Thymus (tissue), 14 donors: Measurements from ENCODE around the gene NNAT. TPM values are rescaled to one million over a fixed set of nuclear protein-coding genes. Genes with fewer than 3 reads are reported as not detected.
A peak's percentile ranks its signal among the peaks of the same experiment; 100 is the strongest.
"Not testable (repeated sequence)": the region's sequence is repeated elsewhere in the genome, so short reads cannot be mapped to it uniquely, and the experiment has no call there.

ENCODE experiments used
- DNase-seq, 9 donors: peaks; one replicate each; pipeline ENCODE4 v3.0.0-alpha.2; 2013; ENCODE audit warnings: low spot score in 9 of 9, low read depth in 6 of 9, missing footprints in 1 of 9
- H3K27ac ChIP-seq, 2 donors: one replicate each; pipeline ENCODE4 v1.5.1; 2013; ENCODE audit warnings: control low read depth in 1 of 2, low read depth in 1 of 2, low read length in 1 of 2, mild to moderate bottlenecking in 1 of 2, moderate library complexity in 1 of 2
- H3K27me3 ChIP-seq, 2 donors: one replicate each; pipeline ENCODE4 v1.5.1; 2013; ENCODE audit warnings: low read length in 1 of 2; ENCODE audit not compliant: control insufficient read depth in 2 of 2, insufficient read depth in 1 of 2
- H3K36me3 ChIP-seq, 2 donors: one replicate each; pipeline ENCODE4 v1.5.1; 2013; ENCODE audit warnings: low read length in 1 of 2, mild to moderate bottlenecking in 1 of 2, moderate library complexity in 1 of 2; ENCODE audit not compliant: control insufficient read depth in 2 of 2, insufficient read depth in 2 of 2
- H3K4me1 ChIP-seq, 2 donors: one replicate each; pipeline ENCODE4 v1.5.1; 2013; ENCODE audit warnings: low read length in 2 of 2; ENCODE audit not compliant: control insufficient read depth in 2 of 2, insufficient read depth in 2 of 2
- H3K4me3 ChIP-seq, 2 donors: one replicate each; pipeline ENCODE4 v1.5.1; 2013; ENCODE audit warnings: low read length in 2 of 2, control low read depth in 1 of 2, mild to moderate bottlenecking in 1 of 2
- H3K9me3 ChIP-seq, 2 donors: one replicate each; pipeline ENCODE4 v1.5.1; 2013; ENCODE audit warnings: low read length in 1 of 2, mild to moderate bottlenecking in 1 of 2; ENCODE audit not compliant: control insufficient read depth in 2 of 2, insufficient read depth in 1 of 2
- WGBS: extraction: QIAGEN DNeasy Blood & Tissue Kit; methylation state at CpG from one replicate; pipeline ENCODE4 v1.1.7; 2013; 5-methylcytosine and 5-hydroxymethylcytosine counted together
- long read RNA-seq, 10 donors: transcript quantifications; one replicate each; lab custom pipeline, GENCODE V29; 2026
- polyA plus RNA-seq: library from polyadenylated mRNA; stranded (reverse); fragments of 200-250 nt; gene quantifications from one replicate; pipeline ENCODE4 v1.2.3, GENCODE V29; 2013
- total RNA-seq: library from RNA; stranded (reverse); fragments of 120-200 nt; gene quantifications from one replicate; pipeline ENCODE4 v1.2.4, GENCODE V29; 2013
- donor health status: healthy.

The NNAT gene
- total RNA-seq (19.9 TPM), polyA plus RNA-seq (16.1 TPM)
- long read RNA-seq, donor 1, partial matches to known transcripts, result 6 of 7 reads
- long read RNA-seq, donor 1, other reads (novel, unspliced or antisense), result 0 of 7 reads
- long read RNA-seq, donor 2, transcript NNAT-202 (2 exons, 1,222 nt), result major isoform, 9 of 18 reads
- long read RNA-seq, donor 2, transcript NNAT-201 (3 exons, 1,297 nt), result major isoform, 9 of 18 reads
- long read RNA-seq, donor 2, partial matches to known transcripts, result 0 of 18 reads
- long read RNA-seq, donor 2, other reads (novel, unspliced or antisense), result 0 of 18 reads
- long read RNA-seq, donor 3, transcript NNAT-202 (2 exons, 1,222 nt), result major isoform, 7 of 10 reads
- long read RNA-seq, donor 3, partial matches to known transcripts, result 0 of 10 reads
- long read RNA-seq, donor 3, other reads (novel, unspliced or antisense), result 0 of 10 reads
- long read RNA-seq, donor 4, partial matches to known transcripts, result 0 of 4 reads
- long read RNA-seq, donor 4, other reads (novel, unspliced or antisense), result 0 of 4 reads
- long read RNA-seq, donor 5, transcript NNAT-201 (3 exons, 1,297 nt), result major isoform, 23 of 120 reads
- long read RNA-seq, donor 5, transcript NNAT-202 (2 exons, 1,222 nt), result minor isoform, 22 of 120 reads
- long read RNA-seq, donor 5, partial matches to known transcripts, result 75 of 120 reads
- long read RNA-seq, donor 5, other reads (novel, unspliced or antisense), result 0 of 120 reads
- long read RNA-seq, donor 6, transcript NNAT-202 (2 exons, 1,222 nt), result minor isoform, 7 of 15 reads
- long read RNA-seq, donor 6, transcript NNAT-201 (3 exons, 1,297 nt), result major isoform, 8 of 15 reads
- long read RNA-seq, donor 6, partial matches to known transcripts, result 0 of 15 reads
- long read RNA-seq, donor 6, other reads (novel, unspliced or antisense), result 0 of 15 reads
- long read RNA-seq, donor 7, transcript NNAT-202 (2 exons, 1,222 nt), result major isoform, 5 of 42 reads
- long read RNA-seq, donor 7, partial matches to known transcripts, result 0 of 42 reads
- long read RNA-seq, donor 7, other reads (novel, unspliced or antisense), result 34 of 42 reads
- long read RNA-seq, donor 8, partial matches to known transcripts, result 0 of 6 reads
- long read RNA-seq, donor 8, other reads (novel, unspliced or antisense), result 0 of 6 reads
- long read RNA-seq, donor 9, transcript NNAT-201 (3 exons, 1,297 nt), result major isoform, 5 of 6 reads
- long read RNA-seq, donor 9, partial matches to known transcripts, result 0 of 6 reads
- long read RNA-seq, donor 9, other reads (novel, unspliced or antisense), result 0 of 6 reads
- long read RNA-seq, donor 10, transcript NNAT-201 (3 exons, 1,297 nt), result major isoform, 5 of 31 reads
- long read RNA-seq, donor 10, partial matches to known transcripts, result 0 of 31 reads
- long read RNA-seq, donor 10, other reads (novel, unspliced or antisense), result 23 of 31 reads

DNA sequence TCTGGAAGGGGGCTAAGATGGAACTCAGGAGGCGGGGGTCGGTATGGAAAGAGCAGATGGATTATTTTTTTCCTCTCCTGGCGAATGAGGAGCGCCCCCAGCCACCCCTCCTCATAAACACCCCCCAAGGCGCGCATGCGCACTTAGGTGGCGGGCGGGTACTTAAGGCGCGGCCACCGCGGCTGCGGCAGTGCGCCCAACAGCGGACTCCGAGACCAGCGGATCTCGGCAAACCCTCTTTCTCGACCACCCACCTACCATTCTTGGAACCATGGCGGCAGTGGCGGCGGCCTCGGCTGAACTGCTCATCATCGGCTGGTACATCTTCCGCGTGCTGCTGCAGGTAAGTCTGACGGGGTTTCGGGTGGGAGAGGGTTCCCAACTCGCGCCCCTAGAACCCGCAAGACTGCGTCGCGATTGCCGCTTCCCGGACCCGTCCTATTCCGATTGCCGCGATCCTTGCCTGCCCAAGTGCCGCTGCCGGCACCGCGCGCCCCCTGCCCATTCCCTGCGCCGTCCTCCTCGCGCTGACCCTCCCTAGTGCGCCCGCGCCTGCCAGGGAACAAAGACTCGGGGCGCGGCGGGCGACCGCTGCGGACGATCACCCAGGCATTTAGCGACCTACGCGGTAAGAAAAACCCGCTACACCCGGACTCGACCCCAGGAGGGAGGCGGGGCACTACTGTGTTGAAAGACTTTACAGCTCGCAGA lies at the start of gene NNAT:
NNAT (plus strand) TSS at position 190 of the 711 bp plus-strand sequence; CDS start at position 272, 82 bp downstream.
- Histone ChIP-seq H3K9me3 (peaks cover 6 to 15% of the 10 kb centered on the region in 2 donors), H3K27me3 (peaks cover 0 to 35% of the 10 kb centered on the region in 2 donors), H3K27ac (no peak within 1 kb of the TSS), H3K36me3 (peaks cover 5 to 10% of the 10 kb centered on the region in 2 donors), H3K4me1 (peaks cover under 1 to 24% of the 10 kb centered on the region in 2 donors), H3K4me3 (peak within 1 kb of the TSS; percentile 19 to 37)
- WGBS, result 64% methylated on average over 69 of the region's 69 CpGs
- peak in 1 of 9 donors; percentile 36 for DNase-seq

DNA sequence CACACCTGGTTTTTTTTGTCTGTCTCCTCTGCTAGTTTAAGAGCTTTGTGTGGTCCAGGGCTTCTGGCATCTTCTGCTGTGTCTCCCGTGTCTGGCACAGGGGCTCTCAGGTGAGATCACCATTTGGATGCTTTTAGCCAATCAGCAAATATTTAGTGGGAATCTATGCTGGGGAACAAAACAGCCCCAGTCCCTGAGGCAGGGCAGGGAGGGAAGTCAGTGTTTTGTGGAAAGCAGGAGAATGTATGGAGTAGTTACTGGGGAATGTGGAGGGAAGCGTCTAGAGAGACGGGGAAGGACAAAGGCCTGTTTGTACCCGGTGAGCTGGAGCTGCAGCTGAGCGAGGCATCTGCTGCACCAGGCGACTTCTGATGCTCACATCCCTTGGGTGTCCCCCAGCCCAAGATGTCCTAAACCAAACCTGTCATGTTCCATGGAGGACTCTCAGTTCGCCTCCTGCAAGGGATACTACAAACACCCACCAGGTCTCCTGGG lies 49.3 kb upstream of the NNAT start:
- no peak for DNase-seq
- peaks cover 0 to 7% of the 10 kb centered on the region in 2 donors for H3K27me3 ChIP-seq
- H3K9me3 ChIP-seq, result no peaks in the 10 kb centered on the region
- H3K27ac ChIP-seq, result no peak overlapping the region
- H3K36me3 ChIP-seq, result no peaks in the 10 kb centered on the region
- 93% methylated on average over 7 of the region's 7 CpGs for WGBS
- no peak overlapping the region for H3K4me3 ChIP-seq
- no peaks in the 10 kb centered on the region for H3K4me1 ChIP-seq

GRCh38 chr20:37472435-37472834 lies 48.6 kb upstream of the NNAT start:
- H3K36me3 ChIP-seq, H3K4me3 ChIP-seq, H3K4me1 ChIP-seq, DNase-seq, H3K9me3 ChIP-seq, H3K27me3 ChIP-seq, H3K27ac ChIP-seq: not testable (repeated sequence)
- 89% methylated on average over 6 of the region's 6 CpGs for WGBS

DNA sequence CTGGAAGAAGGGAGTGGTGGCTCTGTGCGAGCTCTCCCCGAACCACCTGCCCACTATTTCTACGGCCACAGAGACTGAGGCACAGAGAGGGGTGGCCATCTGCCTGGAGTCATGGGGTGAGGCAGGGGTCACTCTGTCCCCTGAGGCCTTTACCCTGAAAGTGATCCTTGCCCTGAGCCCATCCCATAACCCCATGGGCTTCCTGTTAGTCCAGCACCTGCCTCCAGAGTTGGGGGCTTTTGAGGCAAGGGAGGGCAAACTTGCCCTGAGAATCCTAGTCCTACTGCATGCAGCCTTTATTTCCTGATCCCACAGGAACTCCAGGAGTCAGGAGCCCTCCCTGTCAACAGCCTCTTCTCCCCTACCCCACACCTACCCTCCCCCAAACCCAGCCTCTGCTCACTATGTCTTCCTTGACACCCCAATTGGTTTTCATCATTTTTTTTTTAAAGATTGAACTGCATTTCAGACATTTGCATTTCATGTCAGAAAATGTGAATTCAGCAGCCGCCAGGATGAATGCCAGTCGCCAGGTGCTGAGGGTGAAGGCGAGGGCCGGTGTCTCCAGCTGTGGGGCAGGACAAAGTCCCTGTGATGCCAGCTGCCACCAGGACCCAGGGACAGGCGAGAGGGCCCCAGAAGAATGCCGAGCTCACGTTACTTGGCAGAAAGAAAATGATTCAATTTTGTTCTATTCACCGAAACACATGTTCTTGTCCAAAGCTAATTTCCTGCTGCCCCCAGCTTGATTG lies 47.6 kb upstream of the NNAT start:
- H3K4me3 ChIP-seq, result no peak overlapping the region
- H3K9me3 ChIP-seq, result no peaks in the 10 kb centered on the region
- 94% methylated on average over 11 of the region's 11 CpGs for whole genome bisulfite sequencing
- H3K4me1 ChIP-seq, result no peaks in the 10 kb centered on the region
- no peaks in the 10 kb centered on the region for H3K36me3 ChIP-seq
- DNase-seq, result no peak
- no peak overlapping the region for H3K27ac ChIP-seq
- peaks cover 0 to 11% of the 10 kb centered on the region in 2 donors for H3K27me3 ChIP-seq

DNA sequence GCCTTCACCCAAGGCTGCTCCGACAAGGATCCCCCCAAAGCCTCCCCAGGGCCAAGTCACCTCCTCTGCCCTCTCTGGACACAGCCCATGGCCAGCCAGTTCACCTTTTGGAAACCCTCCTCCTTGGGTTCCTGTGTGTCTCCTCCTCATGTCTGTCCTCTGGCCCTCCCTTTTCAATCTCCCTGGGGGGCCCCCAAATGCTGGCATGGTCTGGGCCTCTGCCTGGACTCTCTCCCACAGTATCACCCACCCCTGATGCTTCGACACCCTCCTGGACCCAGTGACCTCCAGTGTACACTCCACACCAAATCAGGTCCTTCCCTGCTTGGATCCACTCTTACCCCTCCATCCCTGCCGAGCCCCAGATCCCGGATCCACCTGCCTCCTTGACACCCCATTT lies 46.7 kb upstream of the NNAT start:
- Histone ChIP-seq H3K4me1 (no peaks in the 10 kb centered on the region), H3K36me3 (no peaks in the 10 kb centered on the region), H3K4me3 (no peak overlapping the region), H3K27me3 (peaks cover 0 to 11% of the 10 kb centered on the region in 2 donors), H3K9me3 (no peaks in the 10 kb centered on the region), H3K27ac (no peak overlapping the region)
- 90% methylated on average over 4 of the region's 4 CpGs for WGBS
- DNase-seq, result no peak

GRCh38 chr20:37475252-37475651 lies 45.8 kb upstream of the NNAT start:
- H3K4me3 ChIP-seq, result no peak overlapping the region
- H3K9me3 ChIP-seq, result no peaks in the 10 kb centered on the region
- no peaks in the 10 kb centered on the region for H3K36me3 ChIP-seq
- H3K27ac ChIP-seq, result no peak overlapping the region
- 89% methylated on average over 5 of the region's 5 CpGs for WGBS
- DNase-seq, result no peak
- peaks cover 0 to 11% of the 10 kb centered on the region in 2 donors for H3K27me3 ChIP-seq
- no peaks in the 10 kb centered on the region for H3K4me1 ChIP-seq

DNA sequence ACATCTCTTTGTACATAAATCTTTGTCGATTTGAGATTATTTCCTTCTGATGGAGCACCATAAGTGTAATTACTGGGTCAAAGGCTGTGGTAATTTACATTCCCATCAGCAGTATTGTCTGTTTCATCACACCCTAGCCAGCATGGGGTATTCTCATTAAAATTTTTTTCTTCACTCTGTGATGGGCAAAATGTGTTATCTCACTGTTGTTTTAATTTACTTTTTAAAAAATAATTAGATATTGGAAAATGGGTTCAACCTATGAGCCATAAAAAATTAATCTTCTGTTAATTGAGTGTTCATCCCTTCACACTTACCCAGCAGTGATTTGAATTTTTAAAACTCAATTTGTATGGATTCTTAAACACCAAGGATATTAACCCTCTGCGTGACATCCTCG lies 44.0 kb upstream of the NNAT start:
- WGBS, result 65% methylated on average over 3 of the region's 3 CpGs
- no peak for DNase-seq

More for the DNA sequence above, 44.0 kb upstream of the NNAT start:
- Histone ChIP-seq H3K27ac (no peak overlapping the region), H3K4me1 (no peaks in the 10 kb centered on the region), H3K36me3 (no peaks in the 10 kb centered on the region), H3K4me3 (no peak overlapping the region), H3K9me3 (no peaks in the 10 kb centered on the region), H3K27me3 (peaks cover 0 to 11% of the 10 kb centered on the region in 2 donors)
